EH (cell line): Measurements from ENCODE around the gene VCPKMT.

Experiments
- DNase-seq: peaks from one replicate; pipeline ENCODE4 v3.0.0-alpha.2; 2015; ENCODE audit warnings: low read depth

VCPKMT gene

GRCh38 chr14:50116181-50116956 lies at the start of gene VCPKMT:
TSS of gene VCPKMT (minus strand) at chr14:50116572. CDS start at chr14:50116552, 20 bp downstream.
- peak; percentile 88 for DNase-seq

- no peak for DNase-seq
Measured at GRCh38 chr14:50156111-50156510, 39.7 kb upstream of the VCPKMT start.

- no peak for DNase-seq
Measured at GRCh38 chr14:50148799-50149198, 32.4 kb upstream of the VCPKMT start.

- peak; percentile 81 for DNase-seq
Measured at GRCh38 chr14:50139192-50139591, 22.8 kb upstream of the VCPKMT start.

DNA sequence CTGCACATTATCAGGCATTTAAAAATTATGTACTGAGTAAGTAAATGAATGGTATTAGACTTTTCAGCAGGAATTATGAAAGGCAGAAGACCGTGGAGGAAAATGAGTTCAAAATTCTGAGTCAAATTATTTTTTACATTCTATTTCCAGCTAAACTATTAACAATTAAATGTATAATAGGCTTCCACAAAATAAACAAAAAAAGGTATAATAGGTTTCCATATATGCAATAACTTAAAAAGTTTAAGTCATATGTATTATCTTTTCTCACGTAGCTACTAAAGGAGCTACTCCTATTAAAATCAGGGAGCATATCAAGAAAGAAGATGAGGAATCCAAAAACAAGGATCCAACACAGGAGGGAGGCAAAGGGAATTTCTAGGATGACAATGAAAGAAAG lies 11.4 kb upstream of the VCPKMT start:
- DNase-seq = no peak

- no peak for DNase-seq
Measured at GRCh38 chr14:50123062-50123461, 6.7 kb upstream of the VCPKMT start.

DNA sequence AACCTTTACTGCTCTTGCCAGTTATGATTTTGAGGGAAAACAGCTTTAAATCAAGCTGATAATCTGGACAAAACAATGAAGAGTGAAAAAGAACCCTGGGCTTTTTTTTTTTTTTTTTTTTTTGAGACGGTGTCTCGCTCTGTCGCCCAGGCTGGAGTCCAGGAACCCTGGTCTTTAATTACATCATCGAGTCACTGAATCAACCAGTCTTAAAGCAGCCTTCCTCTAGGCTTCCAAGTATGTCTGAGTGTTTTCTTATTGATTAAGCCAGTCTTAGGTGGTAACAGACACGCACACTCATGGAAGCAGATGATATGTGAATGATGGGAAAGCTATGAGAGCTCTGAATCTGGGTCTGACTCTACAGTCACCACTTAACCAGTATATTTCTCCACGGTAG lies 5.9 kb upstream of the VCPKMT start:
- DNase-seq = no peak

GRCh38 chr14:50121486-50121885 lies 5.1 kb upstream of the VCPKMT start:
- no peak for DNase-seq

DNA sequence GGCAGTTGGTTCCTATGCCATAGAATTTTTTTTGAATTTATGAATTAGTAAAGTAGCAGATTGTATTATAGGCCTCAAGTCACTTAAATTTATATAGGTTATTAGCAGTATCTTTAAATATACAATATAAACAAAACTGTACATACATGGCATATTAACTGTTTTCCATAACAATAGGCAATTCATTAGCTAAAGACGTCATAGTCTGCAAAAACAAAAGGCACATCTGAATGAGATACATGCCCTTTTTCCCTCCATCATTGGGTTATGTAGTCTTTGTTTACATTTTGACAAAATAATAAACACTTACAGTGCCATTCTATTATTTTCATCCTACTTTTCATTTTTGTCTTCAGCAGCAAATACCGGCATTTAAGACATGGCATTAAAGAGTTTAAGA lies 1.1 kb upstream of the VCPKMT start:
- DNase-seq = no peak

DNA sequence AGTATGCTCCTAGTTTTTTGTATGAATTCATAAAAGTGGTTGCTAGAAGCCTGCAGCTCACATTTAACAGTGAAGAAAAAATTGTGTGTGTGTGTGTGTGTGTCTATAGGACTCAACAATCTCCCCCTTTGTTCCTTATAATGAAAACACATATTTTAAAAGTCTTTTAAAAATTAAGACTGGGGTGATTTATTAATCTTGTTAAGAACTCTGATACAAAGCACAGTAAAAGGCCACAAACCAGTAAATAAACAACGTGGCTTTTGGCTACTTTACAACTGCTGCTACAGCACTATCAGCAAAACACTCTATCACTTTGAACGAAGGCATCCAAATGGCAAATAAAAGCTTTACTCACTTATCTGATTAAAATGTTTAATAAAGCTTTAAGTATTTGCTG lies 594 bp upstream of the VCPKMT start:
- DNase-seq = peak; percentile 3

DNA sequence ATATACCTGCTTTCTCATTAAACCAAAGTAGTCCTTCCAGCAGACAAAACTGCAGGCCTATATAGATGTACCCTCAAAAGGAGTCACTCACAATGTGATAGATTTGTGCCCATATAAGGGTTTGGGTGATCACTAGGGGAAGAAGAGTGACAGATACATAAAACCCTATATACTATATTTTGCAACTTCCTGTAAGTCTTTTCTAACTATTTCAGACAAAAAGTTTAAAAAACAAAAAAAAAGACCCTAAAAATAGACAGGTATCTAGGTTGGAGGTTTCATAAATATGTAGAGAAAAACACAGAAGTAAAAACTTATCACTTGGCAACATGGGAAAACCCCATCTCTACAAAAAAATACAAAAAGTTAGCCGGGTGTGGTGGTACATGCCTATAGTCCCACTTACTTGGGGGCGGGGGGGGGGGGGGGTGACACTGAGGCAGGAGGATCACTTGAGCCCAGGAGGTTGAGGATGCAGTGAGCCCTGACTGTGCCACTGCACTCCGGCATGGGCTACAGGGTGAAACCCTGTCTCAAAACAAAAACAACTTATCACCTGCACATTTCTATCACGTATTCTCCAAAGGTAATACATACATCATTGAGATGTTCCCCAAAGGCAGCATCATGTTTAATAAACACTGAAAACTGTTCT lies 2.9 kb downstream of the VCPKMT start:
- no peak for DNase-seq

DNA sequence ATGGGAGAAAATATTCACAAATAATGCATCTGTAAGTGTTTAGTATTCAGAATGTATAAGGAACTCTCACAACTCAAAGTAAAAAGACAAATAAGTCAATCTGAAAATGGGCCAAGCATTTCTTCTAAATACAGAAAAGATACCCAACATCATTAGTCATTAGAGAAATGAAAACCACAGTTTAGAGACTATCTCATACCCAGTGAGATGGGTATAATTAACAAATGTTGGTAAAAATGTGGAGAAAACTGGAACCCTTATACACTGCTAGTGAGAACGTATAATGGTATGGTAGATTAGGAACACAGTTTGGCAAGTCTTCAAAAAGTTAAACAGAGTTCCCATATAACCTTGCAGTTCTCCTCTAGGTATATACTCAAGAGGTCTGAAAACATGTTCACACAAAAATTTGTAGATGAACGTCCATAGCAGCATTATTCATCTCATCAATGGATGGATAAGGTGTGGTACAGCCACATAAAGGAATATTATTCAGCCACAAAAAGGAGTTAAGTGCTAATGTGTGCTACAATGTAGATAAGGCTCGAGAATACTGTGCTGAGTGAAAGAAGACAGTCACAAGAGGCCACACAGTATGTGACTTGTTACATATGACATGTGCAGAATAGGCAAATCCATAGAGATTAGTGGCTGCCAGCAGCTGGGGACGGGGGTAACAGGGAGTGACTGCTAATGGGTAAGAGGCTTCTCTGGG lies 5.9 kb downstream of the VCPKMT start:
- DNase-seq = no peak

DNA sequence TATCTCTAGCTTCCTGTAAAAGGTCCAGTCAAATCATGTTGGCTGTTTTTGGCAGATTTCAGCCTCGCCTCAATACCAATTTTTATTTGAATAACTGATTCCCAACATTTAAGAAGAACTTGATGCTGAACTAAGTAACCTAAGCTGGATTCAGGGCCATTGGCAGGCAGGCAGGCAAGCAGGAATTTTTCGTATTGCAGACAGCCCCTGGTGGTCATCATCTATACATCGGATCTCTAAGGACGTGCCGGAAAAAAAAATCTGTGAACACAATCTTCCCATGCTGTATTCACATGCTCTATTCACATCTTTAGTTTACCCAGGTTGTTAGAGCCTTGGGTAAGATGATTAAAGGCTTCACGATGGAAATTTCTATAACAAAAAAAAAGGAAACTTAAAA lies 7.0 kb downstream of the VCPKMT start:
- peak; percentile 24 for DNase-seq

- DNase-seq = no peak
Measured at GRCh38 chr14:50107850-50108249, 8.5 kb downstream of the VCPKMT start.

- DNase-seq = no peak
Measured at GRCh38 chr14:50106178-50106577, 10.2 kb downstream of the VCPKMT start.

DNA sequence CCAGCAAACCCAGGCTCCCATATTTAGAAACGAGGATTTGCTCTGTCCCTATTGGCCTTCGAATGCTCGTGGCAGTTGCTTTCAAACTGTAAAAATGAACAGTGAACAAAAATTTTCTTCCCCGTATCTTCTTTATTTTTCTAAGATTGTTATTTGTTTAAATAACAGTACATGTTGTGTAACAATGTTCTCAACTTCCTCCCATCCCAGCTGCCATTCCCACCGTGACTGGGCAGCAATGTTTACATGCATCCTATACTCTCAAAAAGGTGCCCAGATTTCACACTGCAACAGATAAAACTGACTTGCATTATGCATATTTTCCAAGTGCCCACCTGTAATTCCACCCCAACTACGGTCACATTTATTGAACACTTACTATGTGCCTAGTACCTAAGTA lies 12.8 kb downstream of the VCPKMT start:
- DNase-seq = no peak

DNA sequence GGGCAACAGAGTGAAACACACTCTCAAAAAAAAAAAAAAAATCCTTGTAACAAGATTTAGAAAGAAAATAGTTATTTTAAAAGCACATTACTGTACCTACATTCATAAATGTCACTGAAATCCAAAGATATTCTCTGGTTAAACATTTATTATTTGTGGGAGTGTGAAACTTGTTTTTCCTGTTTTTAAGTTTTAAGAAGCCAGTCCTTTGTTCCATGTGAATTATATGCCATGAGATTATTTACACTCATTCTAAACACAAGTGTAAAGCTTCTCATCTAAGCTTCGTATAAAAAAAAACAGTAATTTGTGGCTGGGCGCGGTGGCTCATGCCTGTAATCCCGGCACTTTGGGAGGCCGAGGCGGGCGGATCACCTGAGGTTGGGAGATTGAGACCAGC lies 15.0 kb downstream of the VCPKMT start:
- no peak for DNase-seq

GRCh38 chr14:50100805-50101204 lies 15.6 kb downstream of the VCPKMT start:
- no peak for DNase-seq

GRCh38 chr14:50099335-50099734 lies 17.0 kb downstream of the VCPKMT start:
- peak; percentile 5 for DNase-seq

DNA sequence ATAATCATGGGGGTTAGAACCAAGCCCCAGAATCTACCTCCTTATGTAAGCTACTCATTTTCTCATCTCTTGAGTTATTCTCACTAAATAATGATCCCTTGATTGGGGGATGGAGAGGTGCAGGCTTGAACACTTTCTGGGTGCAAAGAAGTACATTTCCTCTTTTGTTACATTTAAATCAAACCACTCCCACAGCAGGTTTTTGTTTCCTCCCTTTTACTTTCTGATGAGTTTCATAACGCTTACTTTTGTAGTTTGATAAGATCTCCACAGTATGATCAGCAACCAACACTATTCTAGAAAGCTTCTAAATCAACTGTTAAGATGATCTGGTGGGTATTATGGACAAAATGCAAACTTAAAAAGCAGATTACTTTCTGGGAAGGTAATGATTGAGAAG lies 20.5 kb downstream of the VCPKMT start:
- no peak for DNase-seq

DNA sequence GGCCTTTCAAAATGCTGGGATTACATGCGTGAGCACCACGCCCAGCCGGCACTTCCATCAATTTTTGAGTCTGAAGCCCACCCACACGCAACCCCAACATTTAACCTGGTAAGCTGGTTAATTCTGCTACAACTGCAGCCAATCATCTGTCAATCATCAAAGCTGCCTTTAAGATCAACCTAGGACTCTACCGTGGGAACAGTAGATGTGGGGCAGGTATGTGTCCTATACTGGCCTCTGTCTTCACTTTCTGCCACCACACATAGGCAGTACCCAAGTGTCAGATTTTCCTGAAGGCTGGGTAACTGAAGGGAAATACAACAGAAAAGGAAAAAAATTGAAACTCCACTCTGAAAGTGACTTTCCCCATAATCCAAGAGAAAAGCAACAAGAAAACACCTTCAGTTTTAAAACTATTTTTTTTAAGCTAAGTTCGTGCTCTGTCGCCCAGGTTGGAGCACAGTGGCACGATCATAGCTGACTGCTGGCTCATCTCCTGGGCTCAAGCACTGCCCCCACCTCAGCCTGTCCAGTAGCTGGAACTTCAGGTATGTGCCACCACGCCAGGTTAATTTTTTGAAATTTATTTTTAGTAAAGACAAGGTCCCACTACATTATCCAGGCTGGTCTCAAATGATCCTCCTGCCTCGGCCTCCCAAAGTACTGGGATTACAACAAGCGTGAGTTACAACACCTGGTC lies 22.2 kb downstream of the VCPKMT start:
- no peak for DNase-seq

DNA sequence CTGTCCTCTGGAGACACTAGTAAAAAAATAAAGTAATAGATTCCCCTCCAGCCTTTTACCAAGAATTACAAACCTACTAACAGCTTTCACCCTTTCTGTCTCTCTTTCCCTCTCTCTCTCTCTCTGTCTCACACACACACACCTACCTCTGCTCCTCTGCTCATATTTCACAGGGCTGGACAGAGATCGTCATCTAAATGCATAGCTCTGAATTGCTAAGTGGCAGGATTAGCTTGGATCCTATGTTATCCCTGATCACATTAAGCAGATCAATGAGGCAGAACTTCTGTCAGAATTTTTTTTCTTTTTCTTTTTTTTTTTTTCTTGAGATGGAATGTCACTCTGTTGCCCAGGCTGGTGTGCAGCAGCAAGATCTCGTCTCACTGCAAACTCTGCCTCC lies 22.9 kb downstream of the VCPKMT start:
- DNase-seq = no peak
